ENCODE data around the gene CCR1. TPM values are rescaled to one million over a fixed set of nuclear protein-coding genes. Genes with fewer than 3 reads are reported as not detected.
"Not testable (repeated sequence)": the region's sequence is repeated elsewhere in the genome, so short reads cannot be mapped to it uniquely, and the experiment has no call there.

The CCR1 gene
- polyA plus RNA-seq, 3 donors from 2014 or later, result 10.5 to 24.1 (median 11.5) TPM

GRCh38 chr3:46222435-46223161, 14.5 kb upstream of the CCR1 start:
- no peaks in the 10 kb centered on the region for H3K9me3 Mint-ChIP-seq
- H3K4me1 Mint-ChIP-seq, result no peaks in the 10 kb centered on the region
- H3K27ac Mint-ChIP-seq, result no peak overlapping the region
- no peak overlapping the region for H3K4me3 Mint-ChIP-seq
- H3K27me3 Mint-ChIP-seq (ENCODE audit: low read depth in 3 of 3), result peaks cover 0 to 7% (median 2%) of the 10 kb centered on the region in 3 donors
- peaks cover 0 to 7% (median 3%) of the 10 kb centered on the region in 3 donors for H3K36me3 Mint-ChIP-seq
- no peak for DNase-seq

- no peaks in the 10 kb centered on the region for H3K9me3 Mint-ChIP-seq
- H3K4me1 Mint-ChIP-seq, result no peaks in the 10 kb centered on the region
- peaks cover 0 to 7% (median 3%) of the 10 kb centered on the region in 3 donors for H3K36me3 Mint-ChIP-seq
- H3K27me3 Mint-ChIP-seq (ENCODE audit: low read depth in 3 of 3), result peaks cover 0 to 6% (median 2%) of the 10 kb centered on the region in 3 donors
- H3K27ac Mint-ChIP-seq, result no peak overlapping the region
- no peak overlapping the region for H3K4me3 Mint-ChIP-seq
- DNase-seq, result no peak
These were observed 13.8 kb upstream of the CCR1 start for GRCh38 chr3:46221938-46222337.

DNA sequence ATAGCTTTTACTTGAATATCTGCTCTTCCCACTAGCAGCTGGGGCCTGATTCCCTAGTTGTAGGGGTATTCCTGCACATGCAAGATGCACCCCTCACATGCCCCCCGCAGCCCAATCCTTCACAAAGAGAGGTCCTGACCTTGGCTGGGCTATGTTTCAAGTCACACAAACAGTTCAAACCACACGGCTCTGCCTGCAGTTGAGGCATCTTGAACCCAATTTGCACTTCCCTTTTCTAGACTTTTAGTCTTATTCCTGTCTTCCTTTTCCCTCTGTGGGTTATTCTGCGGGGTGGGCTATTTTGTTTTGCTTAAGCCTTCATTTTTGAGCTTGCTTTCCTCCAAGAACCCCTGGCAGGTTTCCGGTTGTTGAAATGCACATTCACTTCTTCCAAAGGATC, 13.3 kb upstream of the CCR1 start:
- DNase-seq, result no peak
- Mint-ChIP-seq H3K4me3 (no peak overlapping the region), H3K27me3 (ENCODE audit: low read depth in 3 of 3) (peaks cover 0 to 6% (median 2%) of the 10 kb centered on the region in 3 donors), H3K36me3 (peaks cover 0 to 7% (median 3%) of the 10 kb centered on the region in 3 donors), H3K4me1 (no peaks in the 10 kb centered on the region), H3K27ac (no peak overlapping the region), H3K9me3 (no peaks in the 10 kb centered on the region)

GRCh38 chr3:46218196-46218709, 10.1 kb upstream of the CCR1 start:
- H3K9me3 Mint-ChIP-seq, result no peaks in the 10 kb centered on the region
- no peak overlapping the region for H3K4me3 Mint-ChIP-seq
- peaks cover 0 to 7% (median 3%) of the 10 kb centered on the region in 3 donors for H3K36me3 Mint-ChIP-seq
- H3K27me3 Mint-ChIP-seq (ENCODE audit: low read depth in 3 of 3), result peaks cover 0 to 6% (median 2%) of the 10 kb centered on the region in 3 donors
- DNase-seq, result no peak
- H3K4me1 Mint-ChIP-seq, result no peaks in the 10 kb centered on the region
- no peak overlapping the region for H3K27ac Mint-ChIP-seq

- Mint-ChIP-seq H3K4me3 (no peak overlapping the region), H3K36me3 (peaks cover 0 to 7% (median 3%) of the 10 kb centered on the region in 3 donors), H3K27ac (no peak overlapping the region), H3K4me1 (no peaks in the 10 kb centered on the region), H3K27me3 (ENCODE audit: low read depth in 3 of 3) (peaks cover 0 to 4% (median 2%) of the 10 kb centered on the region in 3 donors), H3K9me3 (no peaks in the 10 kb centered on the region)
- DNase-seq, result no peak
These were observed 7.8 kb upstream of the CCR1 start for GRCh38 chr3:46215810-46216414.

DNA sequence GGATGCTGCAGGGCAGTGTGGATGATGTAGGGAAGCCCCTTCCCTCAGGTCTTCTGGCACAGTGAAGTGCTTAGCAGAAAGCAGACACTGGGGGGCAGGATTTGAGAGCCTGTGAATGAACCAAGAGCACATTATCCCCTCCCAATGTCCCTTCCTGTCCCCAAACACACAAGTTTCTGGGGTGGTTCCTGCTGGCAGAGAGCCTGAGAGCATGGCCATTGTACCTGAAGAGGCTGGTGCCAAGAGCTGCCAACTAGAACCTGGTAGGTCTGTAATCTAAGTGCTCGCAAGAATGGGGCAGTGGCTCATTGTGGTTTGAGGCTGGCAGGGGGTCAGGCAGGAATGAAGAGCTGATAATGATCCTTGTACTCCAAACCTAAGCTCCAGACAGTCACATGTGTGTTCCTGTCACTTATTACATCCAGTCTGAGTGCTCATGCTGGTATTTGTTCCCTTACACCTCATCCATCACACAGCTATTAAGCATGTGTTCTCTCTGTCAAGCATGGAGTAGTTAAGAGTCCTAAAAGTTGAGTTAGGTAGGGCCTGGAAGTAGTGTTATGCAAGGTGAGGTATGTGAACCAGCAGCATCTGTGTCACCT, 6.7 kb upstream of the CCR1 start:
- peaks cover 0 to 6% (median 3%) of the 10 kb centered on the region in 3 donors for H3K36me3 Mint-ChIP-seq
- H3K4me3 Mint-ChIP-seq, result no peak overlapping the region
- DNase-seq, result no peak
- H3K9me3 Mint-ChIP-seq, result no peaks in the 10 kb centered on the region
- H3K27ac Mint-ChIP-seq, result no peak overlapping the region
- H3K4me1 Mint-ChIP-seq, result no peaks in the 10 kb centered on the region
- H3K27me3 Mint-ChIP-seq (ENCODE audit: low read depth in 3 of 3), result peaks cover 0 to 2% (median 1%) of the 10 kb centered on the region in 3 donors

DNA sequence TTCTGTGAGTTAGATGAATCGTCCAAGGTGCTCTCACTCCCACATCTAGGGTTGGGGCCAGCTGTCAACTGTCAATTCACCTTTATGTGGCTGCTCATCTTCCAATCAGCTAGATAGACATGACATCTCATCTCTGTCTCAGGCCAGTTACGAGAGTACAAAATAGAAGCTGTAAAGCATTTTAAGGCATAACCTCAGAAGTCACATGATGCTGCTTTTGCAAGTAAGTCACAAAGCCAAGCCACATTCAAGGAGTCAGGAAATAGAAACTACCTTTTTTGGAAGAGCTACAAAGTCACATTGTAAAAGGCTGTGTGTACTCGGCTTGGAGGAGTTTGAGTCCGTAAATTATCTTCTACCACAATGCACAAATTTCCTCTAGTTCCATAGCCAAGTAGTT, 5.1 kb upstream of the CCR1 start:
- H3K9me3 Mint-ChIP-seq, result no peaks in the 10 kb centered on the region

DNA sequence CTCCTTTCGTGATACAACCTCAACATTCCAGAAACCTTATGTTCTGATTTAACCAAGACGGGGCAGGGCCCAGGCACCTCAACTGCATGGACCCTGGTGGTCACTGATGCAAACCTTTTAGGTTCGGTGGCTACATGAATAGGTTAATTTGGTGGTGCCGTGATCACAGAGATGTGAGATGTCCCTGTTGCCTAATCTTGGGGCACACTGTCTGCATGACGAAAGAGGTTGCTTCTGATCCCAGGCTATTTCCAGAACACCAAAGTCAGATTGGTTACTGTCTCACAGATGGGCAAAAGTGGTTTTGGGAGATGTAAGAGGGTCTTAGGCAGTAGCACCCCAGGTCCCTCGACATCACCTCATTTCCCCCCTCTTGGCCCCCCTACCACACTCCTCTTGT, 4.0 kb upstream of the CCR1 start:
- Mint-ChIP-seq H3K36me3 (peaks cover 0 to 3% (median 0%) of the 10 kb centered on the region in 3 donors), H3K27ac (no peak overlapping the region), H3K9me3 (no peaks in the 10 kb centered on the region), H3K27me3 (ENCODE audit: low read depth in 3 of 3) (peaks cover 0 to 1% (median 0%) of the 10 kb centered on the region in 3 donors), H3K4me3 (no peak overlapping the region), H3K4me1 (peaks cover 24 to 25% of the 10 kb centered on the region in 2 donors)
- DNase-seq, result no peak

More for the DNA sequence above, 5.1 kb upstream of the CCR1 start:
- DNase-seq, result peak; percentile 22 to 42 (median 32)
- Mint-ChIP-seq H3K27me3 (ENCODE audit: low read depth in 3 of 3) (peaks cover 0 to 1% (median 0%) of the 10 kb centered on the region in 3 donors), H3K4me1 (peaks cover 13 to 14% of the 10 kb centered on the region in 2 donors), H3K27ac (no peak overlapping the region), H3K36me3 (no peaks in the 10 kb centered on the region), H3K4me3 (no peak overlapping the region)

- Mint-ChIP-seq H3K9me3 (no peaks in the 10 kb centered on the region), H3K4me3 (no peak overlapping the region), H3K27me3 (ENCODE audit: low read depth in 3 of 3) (peaks cover 0 to 1% (median 0%) of the 10 kb centered on the region in 3 donors), H3K4me1 (peaks cover 46 to 47% of the 10 kb centered on the region in 2 donors), H3K36me3 (peaks cover 0 to 5% (median 0%) of the 10 kb centered on the region in 3 donors), H3K27ac (peak overlapping the region in 5 of 6 donors; percentile 36 to 93 (median 80))
- DNase-seq, result no peak
These were observed 1.8 kb upstream of the CCR1 start for GRCh38 chr3:46209746-46210470.

GRCh38 chr3:46209053-46209452, 940 bp upstream of the CCR1 start:
- H3K27me3 Mint-ChIP-seq (ENCODE audit: low read depth in 3 of 3), result peaks cover 0 to 1% (median 0%) of the 10 kb centered on the region in 3 donors
- peak overlapping the region in 3 of 5 donors; percentile 19 to 88 (median 33) for H3K4me3 Mint-ChIP-seq
- peaks cover 49 to 55% of the 10 kb centered on the region in 2 donors for H3K4me1 Mint-ChIP-seq
- DNase-seq, result no peak
- H3K27ac Mint-ChIP-seq, result peak overlapping the region; percentile 80 to 93 (median 90)
- H3K9me3 Mint-ChIP-seq, result no peaks in the 10 kb centered on the region
- H3K36me3 Mint-ChIP-seq, result peaks cover 0 to 7% (median 0%) of the 10 kb centered on the region in 3 donors

DNA sequence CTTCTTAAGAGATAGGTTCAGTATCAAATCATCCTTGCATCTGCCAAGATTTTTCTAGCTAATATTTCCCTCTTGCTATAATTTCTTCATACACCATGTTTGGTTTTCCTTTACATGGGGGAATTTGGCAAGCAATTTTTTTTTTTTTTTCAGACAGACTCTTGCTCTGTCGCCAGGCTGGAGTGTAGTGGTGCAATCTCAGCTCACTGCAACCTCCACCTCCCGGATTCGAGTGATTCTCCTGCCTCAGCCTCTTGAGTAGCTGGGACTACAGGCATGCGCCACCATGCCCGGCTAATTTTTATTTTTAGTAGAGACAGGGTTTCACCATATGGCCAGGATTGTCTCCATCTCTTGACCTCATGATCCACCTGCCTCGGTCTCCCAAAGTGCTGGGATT, 599 bp downstream of the CCR1 start:
- Mint-ChIP-seq H3K4me3 (peak overlapping the region; percentile 85 to 94 (median 89)), H3K4me1 (peaks cover 51 to 69% of the 10 kb centered on the region in 2 donors), H3K27ac (peak overlapping the region; percentile 85 to 93 (median 91)), H3K36me3 (peaks cover 11 to 20% (median 12%) of the 10 kb centered on the region in 3 donors)
- DNase-seq; H3K27me3 Mint-ChIP-seq (ENCODE audit: low read depth in 3 of 3); H3K9me3 Mint-ChIP-seq: not testable (repeated sequence)

GRCh38 chr3:46206282-46207015, 1.7 kb downstream of the CCR1 start:
- no peaks in the 10 kb centered on the region for H3K9me3 Mint-ChIP-seq
- H3K4me1 Mint-ChIP-seq, result peaks cover 51 to 75% of the 10 kb centered on the region in 2 donors
- peaks cover 17 to 28% (median 19%) of the 10 kb centered on the region in 3 donors for H3K36me3 Mint-ChIP-seq
- H3K27me3 Mint-ChIP-seq (ENCODE audit: low read depth in 3 of 3), result peaks cover 0 to 1% (median 0%) of the 10 kb centered on the region in 3 donors
- no peak for DNase-seq
- peak overlapping the region; percentile 22 to 93 (median 86) for H3K27ac Mint-ChIP-seq
- H3K4me3 Mint-ChIP-seq, result peak overlapping the region; percentile 85 to 94 (median 89)

All from immature natural killer cell (primary cell).